Fibroblast of gingiva (primary cell): ENCODE measurements around the gene IL18.
"Not testable (repeated sequence)": the region's sequence is repeated elsewhere in the genome, so short reads cannot be mapped to it uniquely, and the experiment has no call there.

Experiments
- DNase-seq: peaks from one replicate; pipeline ENCODE4 v3.0.0-alpha.2; 2011; ENCODE audit warnings: low read depth

The IL18 gene

GRCh38 chr11:112163875-112164685, at the start of gene IL18:
Gene IL18, minus strand, starts transcription at chr11:112164094. Its CDS starts 9,041 bp downstream, at chr11:112155053.
- DNase-seq = no peak

GRCh38 chr11:112212710-112213109, 48.8 kb upstream of the IL18 start:
- no peak for DNase-seq

- no peak for DNase-seq
These were observed 48.4 kb upstream of the IL18 start for GRCh38 chr11:112212290-112212689.

GRCh38 chr11:112211536-112211935, 47.6 kb upstream of the IL18 start:
- DNase-seq = no peak

- DNase-seq = no peak
These were observed 47.0 kb upstream of the IL18 start for GRCh38 chr11:112210890-112211289.

GRCh38 chr11:112206071-112206470, 42.2 kb upstream of the IL18 start:
- DNase-seq = no peak

GRCh38 chr11:112200252-112200651, 36.4 kb upstream of the IL18 start:
- DNase-seq = no peak

GRCh38 chr11:112199101-112199500, 35.2 kb upstream of the IL18 start:
- DNase-seq = not testable (repeated sequence)

- DNase-seq = no peak
These were observed 32.7 kb upstream of the IL18 start for GRCh38 chr11:112196519-112197087.

- peak; percentile 37 for DNase-seq
These were observed 32.1 kb upstream of the IL18 start for GRCh38 chr11:112195951-112196351.

GRCh38 chr11:112195113-112195512, 31.2 kb upstream of the IL18 start:
- not testable (repeated sequence) for DNase-seq

- DNase-seq = no peak
These were observed 22.4 kb upstream of the IL18 start for GRCh38 chr11:112186304-112186703.

- peak; percentile 1 for DNase-seq
These were observed 22.0 kb upstream of the IL18 start for GRCh38 chr11:112185883-112186282.

GRCh38 chr11:112182867-112183266, 19.0 kb upstream of the IL18 start:
- no peak for DNase-seq

- DNase-seq = no peak
These were observed 15.7 kb upstream of the IL18 start for GRCh38 chr11:112179601-112180000.

GRCh38 chr11:112178936-112179335, 15.0 kb upstream of the IL18 start:
- no peak for DNase-seq

GRCh38 chr11:112178428-112178827, 14.5 kb upstream of the IL18 start:
- no peak for DNase-seq

- no peak for DNase-seq
These were observed 13.7 kb upstream of the IL18 start for GRCh38 chr11:112177589-112177988.

GRCh38 chr11:112176077-112176476, 12.2 kb upstream of the IL18 start:
- no peak for DNase-seq

- no peak for DNase-seq
These were observed 11.7 kb upstream of the IL18 start for GRCh38 chr11:112175599-112175952.

GRCh38 chr11:112174789-112175598, 11.1 kb upstream of the IL18 start, which contains the start of gene BCO2:
Gene BCO2, plus strand, starts transcription at chr11:112175512. Its CDS starts 90 bp downstream, at chr11:112175602.
- peak; percentile 49 for DNase-seq

GRCh38 chr11:112173152-112173551, 9.3 kb upstream of the IL18 start:
- DNase-seq = no peak
